Activated naive CD4-positive, alpha-beta T cell treated with anti-CD3 and anti-CD28 coated beads, Interleukin-2, amount 50 U/mL, for 24 hours (primary cell): ENCODE measurements around the gene NUMB.
"Not testable (repeated sequence)": the region's sequence is repeated elsewhere in the genome, so short reads cannot be mapped to it uniquely, and the experiment has no call there.

Experiments
- H3K27ac Mint-ChIP-seq: one replicate; pipeline ENCODE4 v1.8.0; 2021; ENCODE audit warnings: mild to moderate bottlenecking, mixed read lengths
- H3K27me3 Mint-ChIP-seq: one replicate; pipeline ENCODE4 v1.8.0; 2021; ENCODE audit warnings: mixed read lengths
- H3K36me3 Mint-ChIP-seq: one replicate; pipeline ENCODE4 v1.8.0; 2021; ENCODE audit warnings: mixed read lengths
- H3K4me1 Mint-ChIP-seq: one replicate; pipeline ENCODE4 v1.8.0; 2021; ENCODE audit warnings: mixed read lengths
- H3K4me3 Mint-ChIP-seq: one replicate; pipeline ENCODE4 v1.8.0; 2021; ENCODE audit warnings: mild to moderate bottlenecking, mixed read lengths
- H3K9me3 Mint-ChIP-seq: one replicate; pipeline ENCODE4 v1.8.0; 2021; ENCODE audit warnings: mixed read lengths

The NUMB gene

GRCh38 chr14:73397810-73398209, 60.5 kb downstream of the NUMB start:
- H3K4me1 Mint-ChIP-seq: peaks cover 19% of the 10 kb centered on the region
- no peak overlapping the region for H3K27ac Mint-ChIP-seq
- H3K27me3 Mint-ChIP-seq: no peaks in the 10 kb centered on the region
- H3K36me3 Mint-ChIP-seq: peaks cover 7% of the 10 kb centered on the region
- H3K9me3 Mint-ChIP-seq: no peaks in the 10 kb centered on the region
- H3K4me3 Mint-ChIP-seq: no peak overlapping the region

GRCh38 chr14:73394317-73394716, 64.0 kb downstream of the NUMB start:
- no peaks in the 10 kb centered on the region for H3K27me3 Mint-ChIP-seq
- no peaks in the 10 kb centered on the region for H3K9me3 Mint-ChIP-seq

GRCh38 chr14:73393375-73393774, 65.0 kb downstream of the NUMB start:
- Mint-ChIP-seq H3K27ac (no peak overlapping the region), H3K4me3 (no peak overlapping the region), H3K36me3 (peaks cover 9% of the 10 kb centered on the region), H3K4me1 (peaks cover 17% of the 10 kb centered on the region), H3K9me3 (no peaks in the 10 kb centered on the region), H3K27me3 (no peaks in the 10 kb centered on the region)

More at GRCh38 chr14:73394317-73394716, 64.0 kb downstream of the NUMB start:
- Mint-ChIP-seq H3K4me1 (peaks cover 24% of the 10 kb centered on the region), H3K36me3 (peaks cover 9% of the 10 kb centered on the region), H3K27ac (no peak overlapping the region), H3K4me3 (no peak overlapping the region)

GRCh38 chr14:73392329-73393257, 65.8 kb downstream of the NUMB start:
- Mint-ChIP-seq H3K27ac (peak overlapping the region; percentile 10), H3K36me3 (peaks cover 8% of the 10 kb centered on the region), H3K9me3 (no peaks in the 10 kb centered on the region), H3K27me3 (no peaks in the 10 kb centered on the region), H3K4me3 (no peak overlapping the region), H3K4me1 (peaks cover 17% of the 10 kb centered on the region)

- not testable (repeated sequence) for H3K4me1 Mint-ChIP-seq, H3K27ac Mint-ChIP-seq, H3K9me3 Mint-ChIP-seq, H3K4me3 Mint-ChIP-seq, H3K27me3 Mint-ChIP-seq
- H3K36me3 Mint-ChIP-seq: peaks cover 21% of the 10 kb centered on the region
Observed at GRCh38 chr14:73387860-73388259, 70.5 kb downstream of the NUMB start.

GRCh38 chr14:73386342-73386741, 72.0 kb downstream of the NUMB start:
- no peaks in the 10 kb centered on the region for H3K4me1 Mint-ChIP-seq
- H3K27ac Mint-ChIP-seq: no peak overlapping the region
- peaks cover 24% of the 10 kb centered on the region for H3K36me3 Mint-ChIP-seq
- no peaks in the 10 kb centered on the region for H3K9me3 Mint-ChIP-seq
- no peak overlapping the region for H3K4me3 Mint-ChIP-seq
- no peaks in the 10 kb centered on the region for H3K27me3 Mint-ChIP-seq

GRCh38 chr14:73385021-73385420, 73.3 kb downstream of the NUMB start:
- H3K4me3 Mint-ChIP-seq, H3K9me3 Mint-ChIP-seq, H3K27me3 Mint-ChIP-seq, H3K4me1 Mint-ChIP-seq, H3K27ac Mint-ChIP-seq: not testable (repeated sequence)
- H3K36me3 Mint-ChIP-seq: peaks cover 24% of the 10 kb centered on the region

GRCh38 chr14:73383356-73383755, 75.0 kb downstream of the NUMB start:
- peaks cover 27% of the 10 kb centered on the region for H3K36me3 Mint-ChIP-seq
- H3K9me3 Mint-ChIP-seq: no peaks in the 10 kb centered on the region
- no peaks in the 10 kb centered on the region for H3K27me3 Mint-ChIP-seq
- H3K4me1 Mint-ChIP-seq: no peaks in the 10 kb centered on the region
- H3K4me3 Mint-ChIP-seq: no peak overlapping the region
- H3K27ac Mint-ChIP-seq: no peak overlapping the region

- no peaks in the 10 kb centered on the region for H3K4me1 Mint-ChIP-seq
- H3K27ac Mint-ChIP-seq: peak overlapping the region; percentile 62
- peaks cover 23% of the 10 kb centered on the region for H3K36me3 Mint-ChIP-seq
- H3K4me3 Mint-ChIP-seq: no peak overlapping the region
- H3K9me3 Mint-ChIP-seq: no peaks in the 10 kb centered on the region
- H3K27me3 Mint-ChIP-seq: no peaks in the 10 kb centered on the region
Observed at GRCh38 chr14:73381380-73382013, 76.8 kb downstream of the NUMB start.

- Mint-ChIP-seq H3K27me3 (no peaks in the 10 kb centered on the region), H3K27ac (no peak overlapping the region), H3K9me3 (no peaks in the 10 kb centered on the region), H3K4me1 (peaks cover 6% of the 10 kb centered on the region), H3K36me3 (peaks cover 6% of the 10 kb centered on the region), H3K4me3 (no peak overlapping the region)
Observed at GRCh38 chr14:73376585-73376984, 81.8 kb downstream of the NUMB start.

GRCh38 chr14:73375861-73376260, 82.5 kb downstream of the NUMB start:
- Mint-ChIP-seq H3K4me1 (peaks cover 6% of the 10 kb centered on the region), H3K4me3 (no peak overlapping the region), H3K27me3 (no peaks in the 10 kb centered on the region), H3K27ac (no peak overlapping the region), H3K9me3 (no peaks in the 10 kb centered on the region), H3K36me3 (peaks cover 4% of the 10 kb centered on the region)

GRCh38 chr14:73374218-73374617, 84.1 kb downstream of the NUMB start:
- no peaks in the 10 kb centered on the region for H3K27me3 Mint-ChIP-seq
- H3K9me3 Mint-ChIP-seq: no peaks in the 10 kb centered on the region
- H3K4me1 Mint-ChIP-seq: peaks cover 6% of the 10 kb centered on the region
- H3K36me3 Mint-ChIP-seq: peaks cover under 1% of the 10 kb centered on the region
- H3K27ac Mint-ChIP-seq: no peak overlapping the region
- H3K4me3 Mint-ChIP-seq: no peak overlapping the region

GRCh38 chr14:73372529-73372928, 85.8 kb downstream of the NUMB start:
- no peaks in the 10 kb centered on the region for H3K27me3 Mint-ChIP-seq
- no peak overlapping the region for H3K4me3 Mint-ChIP-seq
- H3K4me1 Mint-ChIP-seq: peaks cover 6% of the 10 kb centered on the region

GRCh38 chr14:73370561-73370960, 87.8 kb downstream of the NUMB start:
- Mint-ChIP-seq H3K9me3 (no peaks in the 10 kb centered on the region), H3K27me3 (no peaks in the 10 kb centered on the region), H3K4me3 (no peak overlapping the region), H3K27ac (no peak overlapping the region), H3K4me1 (peaks cover 6% of the 10 kb centered on the region), H3K36me3 (no peaks in the 10 kb centered on the region)

More at GRCh38 chr14:73372529-73372928, 85.8 kb downstream of the NUMB start:
- H3K36me3 Mint-ChIP-seq: no peaks in the 10 kb centered on the region
- no peak overlapping the region for H3K27ac Mint-ChIP-seq
- H3K9me3 Mint-ChIP-seq: no peaks in the 10 kb centered on the region

- no peaks in the 10 kb centered on the region for H3K27me3 Mint-ChIP-seq
- H3K4me3 Mint-ChIP-seq: no peak overlapping the region
- no peak overlapping the region for H3K27ac Mint-ChIP-seq
- peaks cover 6% of the 10 kb centered on the region for H3K4me1 Mint-ChIP-seq
- H3K9me3 Mint-ChIP-seq: no peaks in the 10 kb centered on the region
- H3K36me3 Mint-ChIP-seq: peaks cover 2% of the 10 kb centered on the region
Observed at GRCh38 chr14:73369428-73369827, 88.9 kb downstream of the NUMB start.

GRCh38 chr14:73368616-73369015, 89.7 kb downstream of the NUMB start:
- Mint-ChIP-seq H3K27ac (no peak overlapping the region), H3K9me3 (no peaks in the 10 kb centered on the region), H3K4me1 (peaks cover 6% of the 10 kb centered on the region)

More at GRCh38 chr14:73368616-73369015, 89.7 kb downstream of the NUMB start:
- no peak overlapping the region for H3K4me3 Mint-ChIP-seq
- peaks cover 7% of the 10 kb centered on the region for H3K36me3 Mint-ChIP-seq
- H3K27me3 Mint-ChIP-seq: no peaks in the 10 kb centered on the region
